OCI-LY1 (cell line): ENCODE measurements around the gene STAT4.

Experiments
- H2AFZ ChIP-seq: fragments of 200-600 bp; sonication (generic), shearing (Covaris generic); 2 replicates; pipeline ENCODE4 v1.6.0; 2014; ENCODE audit warnings: antibody characterized with exemption, mild to moderate bottlenecking, low read length
- H3F3A ChIP-seq: fragments of 200-600 bp; sonication (generic), shearing (Covaris generic); 2 replicates; pipeline ENCODE4 v1.6.0; 2014; ENCODE audit warnings: mild to moderate bottlenecking, antibody characterized with exemption, low read length, moderate library complexity; ENCODE audit not compliant: insufficient read depth
- H3K27ac ChIP-seq: fragments of 200-600 bp; sonication (generic); 2 replicates; pipeline ENCODE4 v1.5.1; 2014; ENCODE audit warnings: low read length, mixed run types, mild to moderate bottlenecking, low read depth; ENCODE audit not compliant: poor library complexity, severe bottlenecking
- H3K27me3 ChIP-seq: fragments of 200-600 bp; sonication (generic); 2 replicates; pipeline ENCODE4 v1.6.0; 2014; ENCODE audit warnings: antibody characterized with exemption, mild to moderate bottlenecking, low read length, moderate library complexity; ENCODE audit not compliant: insufficient read depth
- H3K36me3 ChIP-seq: fragments of 200-600 bp; sonication (generic); 2 replicates; pipeline ENCODE4 v1.6.1; 2014; ENCODE audit warnings: mild to moderate bottlenecking, antibody characterized with exemption, low read length, moderate library complexity, mixed read lengths; ENCODE audit not compliant: insufficient read depth
- H3K4me1 ChIP-seq: fragments of 200-600 bp; sonication (generic); 2 replicates; pipeline ENCODE4 v1.5.1; 2014; ENCODE audit warnings: mild to moderate bottlenecking, low read length, moderate library complexity; ENCODE audit not compliant: insufficient read depth, severe bottlenecking
- H3K4me2 ChIP-seq: fragments of 200-600 bp; sonication (generic), shearing (Covaris generic); 2 replicates; pipeline ENCODE4 v1.6.1; 2014; ENCODE audit warnings: low read length
- H3K4me3 ChIP-seq: fragments of 200-600 bp; sonication (generic); 2 replicates; pipeline ENCODE4 v1.5.1; 2014; ENCODE audit warnings: low read length, low read depth, mild to moderate bottlenecking, mixed read lengths; ENCODE audit not compliant: poor library complexity, severe bottlenecking
- H3K79me2 ChIP-seq: fragments of 200-600 bp; shearing (Covaris generic); 2 replicates; pipeline ENCODE4 v1.6.1; 2016; ENCODE audit warnings: mixed run types, low read length, mixed read lengths; ENCODE audit not compliant: insufficient read depth
- H3K9ac ChIP-seq: fragments of 200-600 bp; sonication (generic), shearing (Covaris generic); 2 replicates; pipeline ENCODE4 v1.6.1; 2014; ENCODE audit warnings: mild to moderate bottlenecking, low read length, mixed read lengths
- H3K9me2 ChIP-seq: fragments of 200-600 bp; sonication (generic), shearing (Covaris generic); 2 replicates; pipeline ENCODE4 v1.6.1; 2014; ENCODE audit warnings: low read depth, mild to moderate bottlenecking, low read length, mixed read lengths
- H3K9me3 ChIP-seq: fragments of 200-600 bp; shearing (Covaris generic); 2 replicates; pipeline ENCODE4 v1.6.1; 2014; ENCODE audit warnings: low read length, mixed read lengths
- H4K20me1 ChIP-seq: fragments of 200-600 bp; sonication (generic), shearing (Covaris generic); 2 replicates; pipeline ENCODE4 v1.6.0; 2016; ENCODE audit warnings: mild to moderate bottlenecking, low read length; ENCODE audit not compliant: insufficient read depth
- EZH2 ChIP-seq: fragments of 200-600 bp; sonication (generic), shearing (Covaris generic); IDR thresholded peaks from 2 replicates; pipeline ENCODE4 v1.8.0; 2017; ENCODE audit warnings: borderline replicate concordance, mixed run types, mild to moderate bottlenecking, antibody characterized with exemption, low read length, moderate library complexity, mixed read lengths
- TF ChIP-seq, protein P1 (sequence below): fragments of 200-600 bp; sonication (generic), shearing (Covaris generic); IDR thresholded peaks from 2 replicates; pipeline ENCODE4 v1.5.1; 2017; ENCODE audit warnings: mild to moderate bottlenecking, antibody characterized with exemption, low read length, moderate library complexity, mixed read lengths

STAT4 gene, protein sequence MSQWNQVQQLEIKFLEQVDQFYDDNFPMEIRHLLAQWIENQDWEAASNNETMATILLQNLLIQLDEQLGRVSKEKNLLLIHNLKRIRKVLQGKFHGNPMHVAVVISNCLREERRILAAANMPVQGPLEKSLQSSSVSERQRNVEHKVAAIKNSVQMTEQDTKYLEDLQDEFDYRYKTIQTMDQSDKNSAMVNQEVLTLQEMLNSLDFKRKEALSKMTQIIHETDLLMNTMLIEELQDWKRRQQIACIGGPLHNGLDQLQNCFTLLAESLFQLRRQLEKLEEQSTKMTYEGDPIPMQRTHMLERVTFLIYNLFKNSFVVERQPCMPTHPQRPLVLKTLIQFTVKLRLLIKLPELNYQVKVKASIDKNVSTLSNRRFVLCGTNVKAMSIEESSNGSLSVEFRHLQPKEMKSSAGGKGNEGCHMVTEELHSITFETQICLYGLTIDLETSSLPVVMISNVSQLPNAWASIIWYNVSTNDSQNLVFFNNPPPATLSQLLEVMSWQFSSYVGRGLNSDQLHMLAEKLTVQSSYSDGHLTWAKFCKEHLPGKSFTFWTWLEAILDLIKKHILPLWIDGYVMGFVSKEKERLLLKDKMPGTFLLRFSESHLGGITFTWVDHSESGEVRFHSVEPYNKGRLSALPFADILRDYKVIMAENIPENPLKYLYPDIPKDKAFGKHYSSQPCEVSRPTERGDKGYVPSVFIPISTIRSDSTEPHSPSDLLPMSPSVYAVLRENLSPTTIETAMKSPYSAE

DNA sequence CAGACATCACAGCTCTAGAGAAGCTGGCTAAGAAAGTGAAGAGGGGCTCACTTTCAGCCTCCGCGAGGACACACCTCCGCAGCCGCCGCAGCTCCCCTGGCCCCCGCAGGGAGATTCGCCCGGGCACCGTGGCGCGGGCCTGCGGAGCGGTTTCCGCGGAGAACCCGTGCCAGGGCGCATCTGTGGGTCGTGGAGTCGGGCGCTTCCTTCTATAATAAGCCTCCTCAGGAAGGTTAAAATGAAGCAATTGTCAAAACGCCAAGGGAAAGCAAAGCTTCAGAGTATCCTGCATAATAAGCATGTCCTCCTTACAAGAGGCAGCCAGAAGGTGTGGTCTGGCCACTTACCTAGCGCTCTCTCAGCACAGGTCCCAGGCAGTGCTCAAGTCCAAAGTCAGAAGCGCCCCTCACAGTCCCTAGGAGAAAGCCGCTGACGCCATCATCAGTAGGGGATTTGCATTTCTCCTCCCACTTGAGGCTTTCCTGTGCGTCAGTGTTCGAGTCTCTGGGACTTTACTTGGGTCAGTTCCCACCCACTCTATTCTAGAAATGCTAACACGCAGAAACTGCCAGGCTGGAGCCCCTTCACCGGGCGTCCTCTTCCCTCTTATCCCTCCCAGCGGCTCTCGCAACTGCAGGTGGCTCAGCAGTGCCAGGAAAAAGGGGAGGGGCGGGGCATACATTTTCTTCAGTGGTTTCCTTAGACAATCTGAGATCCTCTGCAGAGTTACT is at the start of gene STAT4:
Gene STAT4 (minus strand): TSS at position 395 of the 731 bp plus-strand sequence. CDS start 2,791 bp downstream, outside the sequence.
- peak within 1 kb of the TSS; percentile 35 for H3K4me3 ChIP-seq
- no peak within 1 kb of the TSS for H3K9ac ChIP-seq
- no peaks in the 10 kb centered on the region for H3K36me3 ChIP-seq

DNA sequence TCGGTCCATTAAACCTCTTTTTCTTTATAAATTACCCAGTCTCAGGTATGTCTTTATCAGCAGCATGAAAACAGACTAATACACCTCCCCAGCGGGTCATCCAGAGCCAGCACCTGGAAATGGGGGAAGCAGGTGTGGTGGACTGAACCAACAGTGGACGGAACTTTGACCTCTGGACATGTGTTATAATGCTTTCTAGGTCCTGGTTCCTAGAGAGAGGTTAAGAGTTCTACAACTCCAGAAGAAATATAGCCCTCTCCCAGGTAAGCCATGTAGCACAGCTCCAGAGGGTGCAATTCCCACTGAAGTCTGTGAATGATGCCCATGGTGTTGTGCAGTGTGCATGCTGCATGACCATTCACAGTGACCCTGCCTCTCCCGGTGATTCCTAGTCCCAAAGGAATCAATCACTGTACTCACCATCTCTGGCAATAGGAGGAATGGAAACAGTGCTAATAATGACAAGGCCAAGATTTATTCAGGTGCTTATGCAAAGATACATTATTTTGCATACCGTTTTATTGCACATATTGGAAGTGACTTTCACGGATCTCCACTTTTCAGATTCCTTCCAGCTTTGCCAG is 49.2 kb upstream of the STAT4 start:
- H3F3A ChIP-seq: no peaks in the 10 kb centered on the region
- H3K9ac ChIP-seq: no peak overlapping the region
- no peak for TF ChIP-seq EZH2
- TF ChIP-seq, protein P1, sequence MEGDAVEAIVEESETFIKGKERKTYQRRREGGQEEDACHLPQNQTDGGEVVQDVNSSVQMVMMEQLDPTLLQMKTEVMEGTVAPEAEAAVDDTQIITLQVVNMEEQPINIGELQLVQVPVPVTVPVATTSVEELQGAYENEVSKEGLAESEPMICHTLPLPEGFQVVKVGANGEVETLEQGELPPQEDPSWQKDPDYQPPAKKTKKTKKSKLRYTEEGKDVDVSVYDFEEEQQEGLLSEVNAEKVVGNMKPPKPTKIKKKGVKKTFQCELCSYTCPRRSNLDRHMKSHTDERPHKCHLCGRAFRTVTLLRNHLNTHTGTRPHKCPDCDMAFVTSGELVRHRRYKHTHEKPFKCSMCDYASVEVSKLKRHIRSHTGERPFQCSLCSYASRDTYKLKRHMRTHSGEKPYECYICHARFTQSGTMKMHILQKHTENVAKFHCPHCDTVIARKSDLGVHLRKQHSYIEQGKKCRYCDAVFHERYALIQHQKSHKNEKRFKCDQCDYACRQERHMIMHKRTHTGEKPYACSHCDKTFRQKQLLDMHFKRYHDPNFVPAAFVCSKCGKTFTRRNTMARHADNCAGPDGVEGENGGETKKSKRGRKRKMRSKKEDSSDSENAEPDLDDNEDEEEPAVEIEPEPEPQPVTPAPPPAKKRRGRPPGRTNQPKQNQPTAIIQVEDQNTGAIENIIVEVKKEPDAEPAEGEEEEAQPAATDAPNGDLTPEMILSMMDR: no peak
- no peak overlapping the region for H2AFZ ChIP-seq
- no peak overlapping the region for H3K27ac ChIP-seq
- H3K4me2 ChIP-seq: no peak overlapping the region
- H4K20me1 ChIP-seq: no peaks in the 10 kb centered on the region
- no peaks in the 10 kb centered on the region for H3K27me3 ChIP-seq
- no peaks in the 10 kb centered on the region for H3K9me3 ChIP-seq
- no peak overlapping the region for H3K4me3 ChIP-seq
- H3K36me3 ChIP-seq: no peaks in the 10 kb centered on the region
- H3K79me2 ChIP-seq: no peaks in the 10 kb centered on the region
- no peaks in the 10 kb centered on the region for H3K9me2 ChIP-seq
- no peaks in the 10 kb centered on the region for H3K4me1 ChIP-seq

More for the DNA sequence above, at the start of gene STAT4:
- no peak within 1 kb of the TSS for H3K27ac ChIP-seq
- H3F3A ChIP-seq: no peaks in the 10 kb centered on the region
- TF ChIP-seq, protein P1: no peak
- TF ChIP-seq EZH2: no peak
- no peaks in the 10 kb centered on the region for H3K9me3 ChIP-seq
- H3K9me2 ChIP-seq: no peaks in the 10 kb centered on the region
- H4K20me1 ChIP-seq: no peaks in the 10 kb centered on the region
- H3K27me3 ChIP-seq: no peaks in the 10 kb centered on the region
- H3K4me2 ChIP-seq: peak within 1 kb of the TSS; percentile 46
- H2AFZ ChIP-seq: no peak within 1 kb of the TSS
- H3K4me1 ChIP-seq: peaks cover 6% of the 10 kb centered on the region
- H3K79me2 ChIP-seq: no peaks in the 10 kb centered on the region

DNA sequence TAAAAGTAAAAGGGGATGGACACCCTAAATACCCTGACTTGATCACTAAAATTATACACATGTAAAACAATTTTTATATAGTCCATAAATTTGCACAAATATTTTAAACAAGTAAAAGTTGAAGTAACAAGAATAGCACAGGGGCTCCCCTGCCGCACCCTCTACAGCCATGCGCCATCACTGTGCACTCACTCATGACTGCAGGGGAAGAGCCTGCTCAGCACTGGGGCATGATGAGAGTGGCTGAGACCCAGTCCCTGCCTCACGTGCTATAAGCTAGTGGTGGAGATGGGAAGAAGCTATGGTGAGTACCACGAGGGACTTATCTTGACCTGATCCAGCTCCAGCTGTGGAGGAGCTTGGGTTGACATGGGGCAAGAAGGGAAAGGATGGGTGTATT is 47.5 kb upstream of the STAT4 start:
- TF ChIP-seq EZH2: no peak
- TF ChIP-seq, protein P1: no peak
- Histone ChIP-seq H2AFZ (no peak overlapping the region), H3K9me3 (no peaks in the 10 kb centered on the region), H3K4me1 (no peaks in the 10 kb centered on the region), H3K9me2 (no peaks in the 10 kb centered on the region), H3K4me2 (no peak overlapping the region), H4K20me1 (no peaks in the 10 kb centered on the region), H3K79me2 (no peaks in the 10 kb centered on the region), H3K27ac (no peak overlapping the region), H3K4me3 (no peak overlapping the region), H3K36me3 (no peaks in the 10 kb centered on the region), H3K27me3 (no peaks in the 10 kb centered on the region), H3K9ac (no peak overlapping the region), H3F3A (no peaks in the 10 kb centered on the region)
